Measurements from ENCODE around the gene KPNA5.

- TF ChIP-seq CTCF (IDR thresholded peaks at IDR 0.05 in 8 of 11, conservative IDR thresholded peaks at IDR 0.05 in 3 of 11) (no peak), POLR2A (IDR thresholded peaks at IDR 0.05) (no peak)
Measured at GRCh38 chr6:116773886-116774285, 92.9 kb downstream of the KPNA5 start.
